Stimulated activated CD4-positive, alpha-beta T cell treated with anti-CD3 and anti-CD28 coated beads, Interleukin-15, amount 100 ng/mL, for 1 hour (primary cell): ENCODE results near the gene U2SURP.
"Not testable (repeated sequence)": the region's sequence is repeated elsewhere in the genome, so short reads cannot be mapped to it uniquely, and the experiment has no call there.

Experiments
- DNase-seq, 2 donors: peaks; one replicate each; pipeline ENCODE4 v3.0.0-alpha.2; 2020; ENCODE audit warnings: low read depth in 1 of 2, low spot score in 1 of 2

The U2SURP gene

GRCh38 chr3:143011705-143012104 is 10.3 kb downstream of the U2SURP start:
- DNase-seq: no peak

GRCh38 chr3:143014921-143015320 is 13.6 kb downstream of the U2SURP start:
- DNase-seq: no peak

- DNase-seq: no peak
Observed at GRCh38 chr3:143016321-143016972, 15.1 kb downstream of the U2SURP start.

- DNase-seq: no peak
Observed at GRCh38 chr3:143024351-143024960, 23.1 kb downstream of the U2SURP start.

- no peak for DNase-seq
Observed at GRCh38 chr3:143031327-143031726, 30.0 kb downstream of the U2SURP start.

GRCh38 chr3:143031796-143032387 is 30.5 kb downstream of the U2SURP start:
- DNase-seq: not testable (repeated sequence)

- no peak for DNase-seq
Observed at GRCh38 chr3:143035466-143036211, 34.3 kb downstream of the U2SURP start.

- DNase-seq: no peak
Observed at GRCh38 chr3:143036557-143036956, 35.2 kb downstream of the U2SURP start.

GRCh38 chr3:143037867-143038266 is 36.5 kb downstream of the U2SURP start:
- DNase-seq: no peak

- DNase-seq: no peak
Observed at GRCh38 chr3:143040261-143040879, 39.0 kb downstream of the U2SURP start.

GRCh38 chr3:143041903-143042302 is 40.5 kb downstream of the U2SURP start:
- DNase-seq: no peak

GRCh38 chr3:143045639-143046038 is 44.3 kb downstream of the U2SURP start:
- no peak for DNase-seq

- not testable (repeated sequence) for DNase-seq
Observed at GRCh38 chr3:143046075-143046474, 44.7 kb downstream of the U2SURP start.

GRCh38 chr3:143054011-143054410 is 52.6 kb downstream of the U2SURP start:
- DNase-seq: no peak

GRCh38 chr3:143056372-143056771 is 55.0 kb downstream of the U2SURP start:
- no peak for DNase-seq

- DNase-seq: no peak
Observed at GRCh38 chr3:143060906-143061305, 59.5 kb downstream of the U2SURP start.

GRCh38 chr3:143063018-143063417 is 61.6 kb downstream of the U2SURP start:
- no peak for DNase-seq

- no peak for DNase-seq
Observed at GRCh38 chr3:143064777-143065176, 63.4 kb downstream of the U2SURP start.

GRCh38 chr3:143065364-143065763 is 64.0 kb downstream of the U2SURP start:
- no peak for DNase-seq

GRCh38 chr3:143066033-143066432 is 64.7 kb downstream of the U2SURP start:
- no peak for DNase-seq

- no peak for DNase-seq
Observed at GRCh38 chr3:143067201-143067600, 65.8 kb downstream of the U2SURP start.
